ENCODE results near the gene ATP6V1E1. TPM values are rescaled to one million over a fixed set of nuclear protein-coding genes. Genes with fewer than 3 reads are reported as not detected.

Gene ATP6V1E1
- total and polyA plus RNA-seq, 2 donors (not counting 1 experiment from before 2014, with no cell fraction given): 182 to 238 TPM

DNA sequence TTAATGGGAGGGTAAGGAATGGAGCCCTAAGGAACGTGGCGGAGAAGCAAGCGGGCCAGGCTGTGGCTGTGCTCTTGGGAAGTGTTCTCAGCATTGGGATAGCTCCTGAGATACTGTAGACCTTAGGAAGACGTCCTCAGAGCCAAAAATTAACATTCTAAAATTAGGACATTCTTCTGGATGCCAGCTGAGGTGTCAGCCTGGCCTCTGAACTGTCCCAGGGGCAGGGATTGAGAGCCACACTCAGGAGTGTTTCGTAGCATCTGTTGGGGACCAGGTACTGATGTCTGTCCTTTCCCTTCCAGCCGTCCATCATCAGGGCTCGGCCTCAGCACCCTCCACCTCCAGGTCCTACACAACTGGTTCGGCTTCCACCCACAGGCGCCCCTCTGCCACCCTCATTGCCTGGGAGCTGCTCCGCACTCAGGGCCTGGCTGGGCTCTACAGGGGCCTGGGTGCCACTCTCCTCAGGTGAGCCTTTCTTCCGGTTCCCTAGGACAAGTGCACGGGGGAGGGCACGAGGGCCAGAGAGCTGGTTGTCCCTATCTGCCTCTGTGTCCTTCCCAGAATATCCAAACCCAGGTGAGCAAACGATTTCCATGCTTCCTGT lies 41.6 kb downstream of the ATP6V1E1 start:
- TF ChIP-seq, protein P1, sequence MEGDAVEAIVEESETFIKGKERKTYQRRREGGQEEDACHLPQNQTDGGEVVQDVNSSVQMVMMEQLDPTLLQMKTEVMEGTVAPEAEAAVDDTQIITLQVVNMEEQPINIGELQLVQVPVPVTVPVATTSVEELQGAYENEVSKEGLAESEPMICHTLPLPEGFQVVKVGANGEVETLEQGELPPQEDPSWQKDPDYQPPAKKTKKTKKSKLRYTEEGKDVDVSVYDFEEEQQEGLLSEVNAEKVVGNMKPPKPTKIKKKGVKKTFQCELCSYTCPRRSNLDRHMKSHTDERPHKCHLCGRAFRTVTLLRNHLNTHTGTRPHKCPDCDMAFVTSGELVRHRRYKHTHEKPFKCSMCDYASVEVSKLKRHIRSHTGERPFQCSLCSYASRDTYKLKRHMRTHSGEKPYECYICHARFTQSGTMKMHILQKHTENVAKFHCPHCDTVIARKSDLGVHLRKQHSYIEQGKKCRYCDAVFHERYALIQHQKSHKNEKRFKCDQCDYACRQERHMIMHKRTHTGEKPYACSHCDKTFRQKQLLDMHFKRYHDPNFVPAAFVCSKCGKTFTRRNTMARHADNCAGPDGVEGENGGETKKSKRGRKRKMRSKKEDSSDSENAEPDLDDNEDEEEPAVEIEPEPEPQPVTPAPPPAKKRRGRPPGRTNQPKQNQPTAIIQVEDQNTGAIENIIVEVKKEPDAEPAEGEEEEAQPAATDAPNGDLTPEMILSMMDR (conservative IDR thresholded peaks at IDR 0.05 in 1 of 2, IDR thresholded peaks at IDR 0.05 in 1 of 2; ENCODE audit: low read depth in 1 of 2, low read length in 2 of 2): no peak
- TF ChIP-seq EZH2 (IDR thresholded peaks at IDR 0.05; ENCODE audit: low read length, missing control alignments): no peak
- Histone ChIP-seq H3K79me2 (ENCODE audit: control insufficient read depth, insufficient read depth, low read length) (no peaks in the 10 kb centered on the region), H4K20me1 (ENCODE audit: control insufficient read depth, extremely low read depth, insufficient read depth, low read length) (no peaks in the 10 kb centered on the region), H3K4me3 (replicated peaks in 1 of 4; ENCODE audit: control extremely low read depth in 1 of 4, insufficient read depth in 1 of 4, low read depth in 3 of 4, low read length in 4 of 4) (no peak overlapping the region), H3K9ac (ENCODE audit: insufficient read depth, low read length) (no peak overlapping the region), H3K4me2 (ENCODE audit: extremely low read depth, insufficient read depth, low read length) (no peak overlapping the region), H3K36me3 (ENCODE audit: control insufficient read depth, insufficient read depth, low read length) (peaks cover 8% of the 10 kb centered on the region), H3K27ac (ENCODE audit: insufficient read depth, low read length) (no peak overlapping the region), H3K4me1 (ENCODE audit: control insufficient read depth, extremely low read depth, insufficient read depth, low read length) (no peaks in the 10 kb centered on the region), H2AFZ (ENCODE audit: low read length) (no peak overlapping the region), H3K9me3 (ENCODE audit: control insufficient read depth, insufficient read depth, low read depth, low read length) (no peaks in the 10 kb centered on the region), H3K27me3 (ENCODE audit: control insufficient read depth, insufficient read depth, low read length) (no peaks in the 10 kb centered on the region)
- DNase-seq (ENCODE audit: low read depth in 2 of 2): no peak

DNA sequence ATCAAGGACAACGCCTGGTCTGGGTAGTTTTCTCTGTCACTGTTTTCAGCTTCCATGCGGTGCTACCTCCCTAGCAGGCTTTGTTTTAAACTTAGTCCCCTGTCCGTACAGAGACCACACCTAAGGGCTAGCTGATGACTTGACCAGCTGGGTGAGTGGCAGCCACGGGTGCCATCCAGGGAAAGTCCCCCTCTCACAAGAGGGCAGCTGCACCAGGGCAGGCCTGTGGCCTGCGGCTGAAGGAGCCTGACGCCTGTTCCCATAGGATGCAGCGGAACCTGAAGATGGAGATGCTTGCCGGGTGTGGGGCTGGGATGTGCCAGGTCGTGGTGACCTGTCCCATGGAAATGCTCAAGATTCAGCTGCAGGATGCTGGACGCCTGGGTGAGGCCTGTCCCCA lies 45.4 kb downstream of the ATP6V1E1 start:
- H2AFZ ChIP-seq (ENCODE audit: low read length): no peak overlapping the region
- H3K27me3 ChIP-seq (ENCODE audit: control insufficient read depth, insufficient read depth, low read length): no peaks in the 10 kb centered on the region
- H3K4me3 ChIP-seq (replicated peaks in 1 of 4; ENCODE audit: control extremely low read depth in 1 of 4, insufficient read depth in 1 of 4, low read depth in 3 of 4, low read length in 4 of 4): no peak overlapping the region
- no peaks in the 10 kb centered on the region for H3K36me3 ChIP-seq (ENCODE audit: control insufficient read depth, insufficient read depth, low read length)
- no peak for DNase-seq (ENCODE audit: low read depth in 2 of 2)
- no peak overlapping the region for H3K27ac ChIP-seq (ENCODE audit: insufficient read depth, low read length)
- H3K9me3 ChIP-seq (ENCODE audit: control insufficient read depth, insufficient read depth, low read depth, low read length): no peaks in the 10 kb centered on the region
- H3K9ac ChIP-seq (ENCODE audit: insufficient read depth, low read length): no peak overlapping the region
- no peaks in the 10 kb centered on the region for H4K20me1 ChIP-seq (ENCODE audit: control insufficient read depth, extremely low read depth, insufficient read depth, low read length)
- TF ChIP-seq, protein P1 (conservative IDR thresholded peaks at IDR 0.05 in 1 of 2, IDR thresholded peaks at IDR 0.05 in 1 of 2; ENCODE audit: low read depth in 1 of 2, low read length in 2 of 2): no peak
- TF ChIP-seq EZH2 (IDR thresholded peaks at IDR 0.05; ENCODE audit: low read length, missing control alignments): no peak
- H3K79me2 ChIP-seq (ENCODE audit: control insufficient read depth, insufficient read depth, low read length): no peaks in the 10 kb centered on the region
- no peaks in the 10 kb centered on the region for H3K4me1 ChIP-seq (ENCODE audit: control insufficient read depth, extremely low read depth, insufficient read depth, low read length)
- H3K4me2 ChIP-seq (ENCODE audit: extremely low read depth, insufficient read depth, low read length): no peak overlapping the region

DNA sequence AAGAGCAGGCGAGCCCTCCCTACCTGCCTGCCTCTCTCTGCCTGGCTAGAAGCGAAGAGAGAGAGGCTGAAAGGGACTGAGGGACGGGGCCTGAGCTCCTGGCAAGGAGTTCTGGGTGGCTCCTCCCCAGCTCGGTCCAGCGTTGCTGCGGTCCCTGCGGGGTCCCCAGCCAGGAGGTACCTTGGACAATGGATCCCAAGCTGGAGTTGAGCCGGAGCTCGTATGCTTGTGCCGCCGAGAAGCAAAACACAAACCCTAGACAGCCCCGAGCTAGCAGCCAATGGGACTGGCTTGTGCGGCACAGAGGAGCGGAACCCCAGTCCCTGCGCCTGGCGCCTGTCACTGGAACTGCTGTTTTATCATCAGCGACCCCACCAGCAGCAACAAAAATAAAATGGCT lies 46.9 kb downstream of the ATP6V1E1 start:
- Histone ChIP-seq H2AFZ (ENCODE audit: low read length) (no peak overlapping the region), H3K36me3 (ENCODE audit: control insufficient read depth, insufficient read depth, low read length) (no peaks in the 10 kb centered on the region), H3K27me3 (ENCODE audit: control insufficient read depth, insufficient read depth, low read length) (no peaks in the 10 kb centered on the region), H3K9me3 (ENCODE audit: control insufficient read depth, insufficient read depth, low read depth, low read length) (no peaks in the 10 kb centered on the region), H3K79me2 (ENCODE audit: control insufficient read depth, insufficient read depth, low read length) (no peaks in the 10 kb centered on the region), H3K4me1 (ENCODE audit: control insufficient read depth, extremely low read depth, insufficient read depth, low read length) (no peaks in the 10 kb centered on the region), H3K4me2 (ENCODE audit: extremely low read depth, insufficient read depth, low read length) (no peak overlapping the region), H3K27ac (ENCODE audit: insufficient read depth, low read length) (no peak overlapping the region), H3K4me3 (replicated peaks in 1 of 4; ENCODE audit: control extremely low read depth in 1 of 4, insufficient read depth in 1 of 4, low read depth in 3 of 4, low read length in 4 of 4) (no peak overlapping the region), H3K9ac (ENCODE audit: insufficient read depth, low read length) (no peak overlapping the region), H4K20me1 (ENCODE audit: control insufficient read depth, extremely low read depth, insufficient read depth, low read length) (no peaks in the 10 kb centered on the region)
- TF ChIP-seq, protein P1 (conservative IDR thresholded peaks at IDR 0.05 in 1 of 2, IDR thresholded peaks at IDR 0.05 in 1 of 2; ENCODE audit: low read depth in 1 of 2, low read length in 2 of 2): no peak
- no peak for TF ChIP-seq EZH2 (IDR thresholded peaks at IDR 0.05; ENCODE audit: low read length, missing control alignments)
- DNase-seq (ENCODE audit: low read depth in 2 of 2): no peak

Data from fibroblast of lung (primary cell).